ENCODE data around the gene PAQR5. TPM values are rescaled to one million over a fixed set of nuclear protein-coding genes. Genes with fewer than 3 reads are reported as not detected.

The PAQR5 gene
- total and polyA plus RNA-seq, 2 donors (not counting 3 experiments of a cell fraction or from before 2014, with no cell fraction given): 0.08 to 0.09 TPM

DNA sequence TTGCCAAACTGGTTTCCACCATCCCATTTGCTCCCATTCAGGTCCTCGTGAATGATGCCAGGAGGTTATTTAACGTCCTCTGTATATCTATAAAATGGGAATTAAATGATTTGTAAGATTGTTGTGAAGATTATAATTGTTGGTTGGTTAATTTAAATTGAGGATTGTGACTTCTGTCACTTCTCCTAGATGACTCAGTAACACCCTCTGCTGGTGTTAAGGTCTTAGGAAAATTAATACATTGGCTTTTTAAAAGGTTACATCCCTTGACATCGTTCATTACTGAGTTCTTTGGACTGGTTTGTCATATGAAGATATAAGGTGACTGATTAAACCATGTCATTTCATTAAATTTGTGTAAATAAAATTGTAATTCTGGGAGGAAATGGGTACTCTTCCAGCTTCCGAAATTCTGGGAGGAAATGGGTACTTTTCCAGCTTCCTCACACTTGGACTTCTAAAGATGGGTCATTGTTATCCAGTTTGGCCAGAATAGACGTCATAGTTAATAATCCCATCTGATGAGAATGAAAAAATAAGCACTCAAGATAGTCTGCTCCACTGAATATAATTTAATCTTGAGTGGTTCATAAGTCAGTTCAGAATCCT lies 33.3 kb upstream of the PAQR5 start:
- H3K36me3 ChIP-seq (ENCODE audit: control insufficient read depth in 2 of 2, extremely low read depth in 1 of 2, insufficient read depth in 2 of 2, low read length in 2 of 2): peaks cover 10% of the 10 kb centered on the region in 2 experiments
- no peaks in the 10 kb centered on the region for H4K20me1 ChIP-seq (replicated peaks; ENCODE audit: control insufficient read depth, extremely low read depth, insufficient read depth, low read length)
- no peak overlapping the region for H2AFZ ChIP-seq (ENCODE audit: low read depth, low read length)
- TF ChIP-seq, protein P1, sequence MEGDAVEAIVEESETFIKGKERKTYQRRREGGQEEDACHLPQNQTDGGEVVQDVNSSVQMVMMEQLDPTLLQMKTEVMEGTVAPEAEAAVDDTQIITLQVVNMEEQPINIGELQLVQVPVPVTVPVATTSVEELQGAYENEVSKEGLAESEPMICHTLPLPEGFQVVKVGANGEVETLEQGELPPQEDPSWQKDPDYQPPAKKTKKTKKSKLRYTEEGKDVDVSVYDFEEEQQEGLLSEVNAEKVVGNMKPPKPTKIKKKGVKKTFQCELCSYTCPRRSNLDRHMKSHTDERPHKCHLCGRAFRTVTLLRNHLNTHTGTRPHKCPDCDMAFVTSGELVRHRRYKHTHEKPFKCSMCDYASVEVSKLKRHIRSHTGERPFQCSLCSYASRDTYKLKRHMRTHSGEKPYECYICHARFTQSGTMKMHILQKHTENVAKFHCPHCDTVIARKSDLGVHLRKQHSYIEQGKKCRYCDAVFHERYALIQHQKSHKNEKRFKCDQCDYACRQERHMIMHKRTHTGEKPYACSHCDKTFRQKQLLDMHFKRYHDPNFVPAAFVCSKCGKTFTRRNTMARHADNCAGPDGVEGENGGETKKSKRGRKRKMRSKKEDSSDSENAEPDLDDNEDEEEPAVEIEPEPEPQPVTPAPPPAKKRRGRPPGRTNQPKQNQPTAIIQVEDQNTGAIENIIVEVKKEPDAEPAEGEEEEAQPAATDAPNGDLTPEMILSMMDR (IDR thresholded peaks at IDR 0.05; ENCODE audit: extremely low read depth in 1 of 2, insufficient read depth in 1 of 2, low read depth in 1 of 2, low read length in 2 of 2): peak; percentile 22 to 33
- no peak for TF ChIP-seq MYC (IDR thresholded peaks at IDR 0.05; ENCODE audit: low read depth, low read length)
- BruUV-seq (replicated peaks): no TSS peak
- DNase-seq (ENCODE audit: low read depth, low spot score) (peak; percentile 46), FAIRE-seq (peak; percentile 81)
- no peaks in the 10 kb centered on the region for H3K79me2 ChIP-seq (ENCODE audit: control insufficient read depth, insufficient read depth, low read length)
- dilution Hi-C loops (cut with MboI; ENCODE audit: extremely low pct_ligation_motif_present, low sequenced_read_pairs) (no loop called here), intact Hi-C loops (cut with micrococcal nuclease) (loop anchor here (1.0 kb wide), 2 partner anchors 129 to 206 kb away; no protein-coding TSS in a partner anchor)
- no peak overlapping the region for H3K4me3 ChIP-seq (replicated peaks in 1 of 3; ENCODE audit: insufficient read depth in 1 of 3, low read depth in 1 of 3, low read length in 3 of 3)
- ChIA-PET CTCF (interaction anchor here (0.6 to 2.2 kb wide), 31 partner anchors 9 to 231 kb away, joined by 3 to 30 read pairs (median 5); partner anchors contain the start of gene GLCE), POLR2A (no interaction called here)
- no peaks in the 10 kb centered on the region for H3K9me3 ChIP-seq (replicated peaks; ENCODE audit: control insufficient read depth, insufficient read depth, low read length)
- no peaks in the 10 kb centered on the region for H3K27me3 ChIP-seq (ENCODE audit: control insufficient read depth in 2 of 2, insufficient read depth in 2 of 2, low read length in 2 of 2)
- no peak overlapping the region for H3K27ac ChIP-seq (ENCODE audit: insufficient read depth, low read depth, low read length)
- H3K4me1 ChIP-seq (ENCODE audit: control insufficient read depth, extremely low read depth, insufficient read depth, low read length): no peaks in the 10 kb centered on the region
- H3K9me1 ChIP-seq (replicated peaks; ENCODE audit: control insufficient read depth, extremely low read depth, insufficient read depth, low read length): no peaks in the 10 kb centered on the region
- no peak overlapping the region for H3K9ac ChIP-seq (replicated peaks; ENCODE audit: extremely low read depth, insufficient read depth, low read length)
- no peak overlapping the region for H3K4me2 ChIP-seq (ENCODE audit: insufficient read depth, low read length)

DNA sequence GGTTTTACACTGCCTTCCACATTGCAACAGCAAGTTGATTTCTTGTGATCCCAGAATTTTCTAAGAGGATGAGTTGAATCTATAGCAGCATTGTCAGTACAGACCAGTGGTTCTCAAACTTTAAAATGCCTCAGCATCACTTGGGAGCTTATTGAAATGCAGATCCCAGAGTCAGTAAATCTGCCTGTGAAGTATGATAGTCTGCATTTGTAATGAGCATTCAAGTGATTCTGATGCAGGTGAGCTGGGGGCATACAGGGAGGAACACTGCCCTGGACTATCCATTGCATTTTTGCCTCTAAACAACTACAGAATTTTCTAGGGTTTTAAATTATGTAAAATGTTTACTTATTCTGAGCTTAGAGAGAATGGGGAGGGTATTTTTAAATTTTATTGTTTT lies 27.5 kb upstream of the PAQR5 start:
- Histone ChIP-seq H4K20me1 (replicated peaks; ENCODE audit: control insufficient read depth, extremely low read depth, insufficient read depth, low read length) (no peaks in the 10 kb centered on the region), H3K27ac (ENCODE audit: insufficient read depth, low read depth, low read length) (no peak overlapping the region), H3K4me1 (ENCODE audit: control insufficient read depth, extremely low read depth, insufficient read depth, low read length) (no peaks in the 10 kb centered on the region), H3K4me3 (replicated peaks in 1 of 3; ENCODE audit: insufficient read depth in 1 of 3, low read depth in 1 of 3, low read length in 3 of 3) (no peak overlapping the region), H2AFZ (ENCODE audit: low read depth, low read length) (no peak overlapping the region), H3K4me2 (ENCODE audit: insufficient read depth, low read length) (no peak overlapping the region), H3K27me3 (ENCODE audit: control insufficient read depth in 2 of 2, insufficient read depth in 2 of 2, low read length in 2 of 2) (no peaks in the 10 kb centered on the region), H3K9me1 (replicated peaks; ENCODE audit: control insufficient read depth, extremely low read depth, insufficient read depth, low read length) (no peaks in the 10 kb centered on the region), H3K36me3 (ENCODE audit: control insufficient read depth in 2 of 2, extremely low read depth in 1 of 2, insufficient read depth in 2 of 2, low read length in 2 of 2) (peaks cover 4 to 8% of the 10 kb centered on the region in 2 experiments), H3K79me2 (ENCODE audit: control insufficient read depth, insufficient read depth, low read length) (no peaks in the 10 kb centered on the region), H3K9ac (replicated peaks; ENCODE audit: extremely low read depth, insufficient read depth, low read length) (no peak overlapping the region), H3K9me3 (replicated peaks; ENCODE audit: control insufficient read depth, insufficient read depth, low read length) (no peaks in the 10 kb centered on the region)
- no peak for FAIRE-seq
- intact Hi-C loops (cut with micrococcal nuclease) (no loop called here), dilution Hi-C loops (cut with MboI; ENCODE audit: extremely low pct_ligation_motif_present, low sequenced_read_pairs) (no loop called here)
- no peak for DNase-seq (ENCODE audit: low read depth, low spot score)
- BruUV-seq (replicated peaks): no TSS peak
- TF ChIP-seq POLR2A (IDR thresholded peaks at IDR 0.05; ENCODE audit: low read depth, low read length) (no peak), JUN (IDR thresholded peaks at IDR 0.05; ENCODE audit: borderline replicate concordance, insufficient read depth, insufficient read length, low read depth) (no peak), EZH2 (IDR thresholded peaks at IDR 0.05; ENCODE audit: borderline replicate concordance, low read depth, low read length, severe bottlenecking) (no peak), MAX (IDR thresholded peaks at IDR 0.05; ENCODE audit: insufficient read depth, insufficient read length) (no peak), MYC (IDR thresholded peaks at IDR 0.05; ENCODE audit: low read depth, low read length) (no peak), POLR2AphosphoS5 (IDR thresholded peaks at IDR 0.05; ENCODE audit: insufficient read depth, low read depth, low read length) (no peak), GATA2 (IDR thresholded peaks at IDR 0.05; ENCODE audit: insufficient read depth, insufficient read length, low read depth, low read length) (no peak), FOS (IDR thresholded peaks at IDR 0.05; ENCODE audit: borderline replicate concordance, insufficient read depth, low read length) (no peak)
- TF ChIP-seq, protein P1 (IDR thresholded peaks at IDR 0.05; ENCODE audit: extremely low read depth in 1 of 2, insufficient read depth in 1 of 2, low read depth in 1 of 2, low read length in 2 of 2): no peak
- POLR2A ChIA-PET: no interaction called here
- CTCF ChIA-PET: interaction anchor here (1.8 kb wide), 1 partner anchor 123 kb away, joined by 8 read pairs; no protein-coding TSS in a partner anchor

All from endothelial cell of umbilical vein (primary cell).